ENCODE measurements around the gene DBF4. TPM values are rescaled to one million over a fixed set of nuclear protein-coding genes. Genes with fewer than 3 reads are reported as not detected.

Gene DBF4
- total and polyA plus RNA-seq, 10 of the 15 experiments (the other 5 are each of a cell fraction or from before 2014, with no cell fraction given): 29.3 to 89.8 (median 62.4) TPM

GRCh38 chr7:87934699-87935383 lies 58.5 kb downstream of the DBF4 start (continued):
- no peak for TF ChIP-seq SKIL (IDR thresholded peaks at IDR 0.05; ENCODE audit: low read depth, poor library complexity, severe bottlenecking)
- no peak for TF ChIP-seq FOXM1 (IDR thresholded peaks at IDR 0.05; ENCODE audit: low read depth, low read length)
- no peak for TF ChIP-seq USF1 (IDR thresholded peaks at IDR 0.05; ENCODE audit: borderline replicate concordance, extremely low read length, insufficient read depth, low read depth, low read length)
- TF ChIP-seq ATF3 (IDR thresholded peaks at IDR 0.05; ENCODE audit: borderline replicate concordance, extremely low read depth, low read depth, low read length): no peak
- no peak for TF ChIP-seq IRF5 (IDR thresholded peaks at IDR 0.05; ENCODE audit: borderline replicate concordance)
- TF ChIP-seq BCLAF1 (IDR thresholded peaks at IDR 0.05): no peak
- no peak for TF ChIP-seq FOXK2 (IDR thresholded peaks at IDR 0.05)
- TF ChIP-seq ATF7 (IDR thresholded peaks at IDR 0.05; ENCODE audit: low read depth): no peak; the same call in none of the 2 replicates
- no peak for TF ChIP-seq ZBTB33 (IDR thresholded peaks at IDR 0.05)

Data from GM12878 (cell line).